WERI-Rb-1 (cell line): ENCODE results near the gene TOX2.

Experiments
- DNase-seq: peaks from one replicate; pipeline ENCODE4 v3.0.0-alpha.2; 2020
- H3K27ac ChIP-seq: fragments of 250-450 bp; sonication (Bioruptor Pico); 2 replicates; pipeline ENCODE4 v1.5.1; 2020; ENCODE audit warnings: mild to moderate bottlenecking, moderate library complexity
- H3K27me3 ChIP-seq: fragments of 250-450 bp; sonication (Bioruptor Pico); 2 replicates; pipeline ENCODE4 v1.5.1; 2021; ENCODE audit warnings: mild to moderate bottlenecking, low read depth, moderate library complexity; ENCODE audit not compliant: insufficient read depth, severe bottlenecking
- H3K36me3 ChIP-seq: fragments of 250-450 bp; sonication (Bioruptor Pico); 2 replicates; pipeline ENCODE4 v1.5.1; 2020; ENCODE audit warnings: mild to moderate bottlenecking, moderate library complexity
- H3K4me3 ChIP-seq: 2 replicates; pipeline ENCODE4 v1.5.1; 2011; ENCODE audit warnings: low read depth, mild to moderate bottlenecking, control low read depth, low read length
- H3K9me3 ChIP-seq: fragments of 250-450 bp; sonication (Bioruptor Pico); 2 replicates; pipeline ENCODE4 v1.5.1; 2021; ENCODE audit warnings: mild to moderate bottlenecking, moderate library complexity; ENCODE audit not compliant: severe bottlenecking
- TF ChIP-seq, protein P1 (sequence below): IDR thresholded peaks from 2 replicates; pipeline ENCODE4 v1.5.1; 2011; ENCODE audit warnings: low read depth, mild to moderate bottlenecking, control low read depth, inconsistent platforms, low read length

The TOX2 gene

GRCh38 chr20:43903953-43904826, 10.5 kb upstream of the TOX2 start:
- DNase-seq, result no peak
- H3K27me3 ChIP-seq, result peaks cover 60% of the 10 kb centered on the region
- no peak overlapping the region for H3K27ac ChIP-seq
- H3K36me3 ChIP-seq, result no peaks in the 10 kb centered on the region
- TF ChIP-seq, protein P1, sequence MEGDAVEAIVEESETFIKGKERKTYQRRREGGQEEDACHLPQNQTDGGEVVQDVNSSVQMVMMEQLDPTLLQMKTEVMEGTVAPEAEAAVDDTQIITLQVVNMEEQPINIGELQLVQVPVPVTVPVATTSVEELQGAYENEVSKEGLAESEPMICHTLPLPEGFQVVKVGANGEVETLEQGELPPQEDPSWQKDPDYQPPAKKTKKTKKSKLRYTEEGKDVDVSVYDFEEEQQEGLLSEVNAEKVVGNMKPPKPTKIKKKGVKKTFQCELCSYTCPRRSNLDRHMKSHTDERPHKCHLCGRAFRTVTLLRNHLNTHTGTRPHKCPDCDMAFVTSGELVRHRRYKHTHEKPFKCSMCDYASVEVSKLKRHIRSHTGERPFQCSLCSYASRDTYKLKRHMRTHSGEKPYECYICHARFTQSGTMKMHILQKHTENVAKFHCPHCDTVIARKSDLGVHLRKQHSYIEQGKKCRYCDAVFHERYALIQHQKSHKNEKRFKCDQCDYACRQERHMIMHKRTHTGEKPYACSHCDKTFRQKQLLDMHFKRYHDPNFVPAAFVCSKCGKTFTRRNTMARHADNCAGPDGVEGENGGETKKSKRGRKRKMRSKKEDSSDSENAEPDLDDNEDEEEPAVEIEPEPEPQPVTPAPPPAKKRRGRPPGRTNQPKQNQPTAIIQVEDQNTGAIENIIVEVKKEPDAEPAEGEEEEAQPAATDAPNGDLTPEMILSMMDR, result no peak
- H3K9me3 ChIP-seq, result peaks cover 3% of the 10 kb centered on the region
- H3K4me3 ChIP-seq, result no peak overlapping the region

- TF ChIP-seq, protein P1, result no peak
- H3K9me3 ChIP-seq, result peaks cover 3% of the 10 kb centered on the region
- no peaks in the 10 kb centered on the region for H3K36me3 ChIP-seq
- no peak for DNase-seq
- no peak overlapping the region for H3K27ac ChIP-seq
- H3K4me3 ChIP-seq, result no peak overlapping the region
- peaks cover 54% of the 10 kb centered on the region for H3K27me3 ChIP-seq
Measured at GRCh38 chr20:43904827-43905177, 9.8 kb upstream of the TOX2 start.

- TF ChIP-seq, protein P1, result no peak
- no peak overlapping the region for H3K4me3 ChIP-seq
- no peaks in the 10 kb centered on the region for H3K36me3 ChIP-seq
- H3K9me3 ChIP-seq, result peaks cover 6% of the 10 kb centered on the region
- no peak for DNase-seq
- no peak overlapping the region for H3K27ac ChIP-seq
- H3K27me3 ChIP-seq, result peaks cover 41% of the 10 kb centered on the region
Measured at GRCh38 chr20:43906505-43907034, 8.1 kb upstream of the TOX2 start.

- TF ChIP-seq, protein P1, result no peak
- H3K4me3 ChIP-seq, result no peak overlapping the region
Measured at GRCh38 chr20:43909211-43909610, 5.4 kb upstream of the TOX2 start.

GRCh38 chr20:43909720-43910119, 4.9 kb upstream of the TOX2 start:
- Histone ChIP-seq H3K9me3 (peaks cover 18% of the 10 kb centered on the region), H3K4me3 (no peak overlapping the region), H3K36me3 (no peaks in the 10 kb centered on the region), H3K27me3 (peaks cover 37% of the 10 kb centered on the region), H3K27ac (no peak overlapping the region)
- no peak for DNase-seq
- TF ChIP-seq, protein P1, result no peak

More at GRCh38 chr20:43909211-43909610, 5.4 kb upstream of the TOX2 start:
- H3K36me3 ChIP-seq, result no peaks in the 10 kb centered on the region
- H3K9me3 ChIP-seq, result peaks cover 18% of the 10 kb centered on the region
- no peak overlapping the region for H3K27ac ChIP-seq
- peaks cover 37% of the 10 kb centered on the region for H3K27me3 ChIP-seq
- DNase-seq, result no peak
